Karpas-422 (cell line): Measurements from ENCODE around the gene RNU6-7. TPM values are rescaled to one million over a fixed set of nuclear protein-coding genes. Genes with fewer than 3 reads are reported as not detected.

Source experiments
- small RNA-seq: library from RNA; depleted of rRNA; stranded (forward); fragments of <200 nt; gene quantifications from one replicate; pipeline ENCODE3, GENCODE V24; 2014
- total RNA-seq: library from RNA; depleted of rRNA; stranded (reverse); fragments of >200 nt; shearing (Covaris generic); gene quantifications from 2 replicates; pipeline ENCODE4 v1.2.3, GENCODE V29; 2014; ENCODE audit warnings: low replicate concordance; rRNA removed

The RNU6-7 gene
- total RNA-seq, 1 experiment from 2014 or later, result not detected

Small RNAs within 50 kb of the gene (small RNA-seq; reads per million reads assigned to genes)
- 0.20 reads per million for gene RNU6-7
- not detected for gene RNU6-8

Other genes with a start within 250 kb of the RNU6-7 start
- 63.0 and 114 TPM in 2 replicates for gene ARHGAP5, start 124.7 kb upstream of the RNU6-7 start, total RNA-seq
- not detected in 2 replicates for gene RNU6-8, start 1.2 kb downstream of the RNU6-7 start, total RNA-seq
- gene AKAP6, start 127.3 kb downstream of the RNU6-7 start, total RNA-seq, result 0.54 and 2.3 TPM in 2 replicates